EH (cell line): ENCODE results near the gene CDON.
A peak's percentile ranks its signal among the peaks of the same experiment; 100 is the strongest.
"Not testable (repeated sequence)": the region's sequence is repeated elsewhere in the genome, so short reads cannot be mapped to it uniquely, and the experiment has no call there.

Source experiments
- DNase-seq: peaks from one replicate; pipeline ENCODE4 v3.0.0-alpha.2; 2015; ENCODE audit warnings: low read depth

CDON gene

DNA sequence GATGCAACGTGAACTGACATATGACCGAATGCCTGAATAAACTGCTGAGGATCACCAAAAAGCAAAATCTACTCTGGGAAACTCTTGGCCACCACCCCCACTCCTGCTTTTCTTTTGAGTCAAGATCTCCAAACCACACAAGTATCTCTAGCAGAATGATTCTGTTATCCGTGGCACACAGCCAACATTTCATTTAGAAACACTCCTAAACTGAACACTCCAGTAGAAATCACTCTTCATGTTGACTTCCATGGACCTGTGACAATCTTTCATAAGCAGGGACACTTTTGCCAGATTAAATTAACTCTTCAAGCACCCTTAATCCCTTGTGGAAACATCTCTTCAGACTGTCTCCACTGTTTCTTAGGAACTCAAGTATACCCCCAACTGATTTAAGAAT is 72.4 kb downstream of the CDON start:
- peak; percentile 45 for DNase-seq

DNA sequence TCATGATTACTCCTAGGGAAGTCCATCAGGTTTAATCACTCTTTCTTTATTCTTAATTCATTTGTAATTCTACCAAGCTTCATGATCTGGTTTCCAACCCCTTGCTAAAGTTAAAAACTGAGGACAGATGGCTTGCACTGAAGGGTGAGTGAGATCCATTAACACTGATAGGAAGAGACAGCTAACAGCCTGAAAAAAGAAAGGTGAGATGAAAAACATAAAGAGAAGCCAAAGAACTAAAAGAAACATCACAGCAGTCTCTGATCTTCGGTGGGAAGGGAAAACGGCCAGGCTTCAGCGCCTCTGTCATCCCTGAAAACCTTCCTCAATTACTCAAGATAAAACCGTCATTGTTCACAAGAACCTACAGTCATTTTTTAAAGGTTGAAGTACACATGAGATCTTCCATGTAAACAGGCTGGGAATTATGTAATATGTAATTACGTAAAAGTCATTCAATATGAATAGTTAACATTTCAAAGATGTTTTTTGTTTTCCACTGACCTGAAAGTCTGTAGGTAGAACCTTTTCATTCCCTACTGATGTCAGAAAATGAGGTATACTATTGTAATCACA is 75.5 kb downstream of the CDON start:
- DNase-seq: no peak

DNA sequence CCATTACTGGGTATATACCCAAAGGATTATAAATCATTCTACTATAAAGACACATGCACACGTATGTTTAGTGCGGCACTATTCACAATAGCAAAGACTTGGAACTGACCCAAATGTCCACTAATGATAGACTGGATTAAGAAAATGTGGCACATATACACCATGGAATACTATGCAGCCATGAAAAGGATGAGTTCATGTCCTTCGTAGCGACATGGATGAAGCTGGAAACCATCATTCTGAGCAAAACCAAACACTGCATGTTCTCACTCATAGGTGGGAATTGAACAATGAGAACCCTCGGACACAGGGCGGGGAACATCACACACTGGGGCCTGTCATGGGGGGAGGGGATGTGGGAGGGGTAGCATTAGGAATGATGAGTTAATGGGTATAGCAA is 76.7 kb downstream of the CDON start:
- not testable (repeated sequence) for DNase-seq

DNA sequence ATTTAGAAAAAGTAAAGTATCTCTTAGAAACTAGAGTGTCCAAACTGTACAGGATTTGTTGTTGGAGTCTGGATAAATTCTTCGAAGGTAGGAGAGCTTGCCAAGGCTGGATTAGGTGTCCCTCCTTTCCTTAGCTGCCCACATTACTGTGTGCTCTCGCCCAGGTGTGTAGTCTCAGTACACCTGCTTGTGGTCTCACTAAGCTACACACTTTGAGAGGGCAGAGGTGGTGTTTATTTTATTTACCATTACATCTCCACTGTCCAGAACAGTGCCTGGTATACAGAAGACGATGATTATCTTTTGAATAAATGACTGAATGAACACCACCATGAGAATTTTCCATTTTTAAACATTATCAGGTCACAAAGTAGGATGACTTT is 80.3 kb downstream of the CDON start:
- DNase-seq: no peak

DNA sequence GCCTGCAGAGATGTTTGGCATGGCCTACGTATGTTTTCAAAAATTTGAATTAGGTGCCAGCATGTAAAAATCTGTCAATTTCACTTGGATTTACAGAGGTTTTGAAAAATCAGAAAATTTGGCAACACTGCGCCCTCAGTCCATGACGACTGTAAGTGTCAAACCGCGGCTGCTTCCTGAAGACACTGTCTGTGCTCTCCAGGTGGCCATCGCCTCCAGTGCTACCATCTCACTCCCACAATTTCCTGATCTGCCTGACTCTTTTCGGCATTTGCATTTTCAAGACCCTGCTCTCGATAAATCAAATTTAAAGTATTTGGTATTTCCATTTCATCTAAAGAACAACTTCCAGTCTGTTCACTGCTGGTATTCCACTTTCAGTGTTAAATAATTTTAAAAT is 82.2 kb downstream of the CDON start:
- DNase-seq: no peak

DNA sequence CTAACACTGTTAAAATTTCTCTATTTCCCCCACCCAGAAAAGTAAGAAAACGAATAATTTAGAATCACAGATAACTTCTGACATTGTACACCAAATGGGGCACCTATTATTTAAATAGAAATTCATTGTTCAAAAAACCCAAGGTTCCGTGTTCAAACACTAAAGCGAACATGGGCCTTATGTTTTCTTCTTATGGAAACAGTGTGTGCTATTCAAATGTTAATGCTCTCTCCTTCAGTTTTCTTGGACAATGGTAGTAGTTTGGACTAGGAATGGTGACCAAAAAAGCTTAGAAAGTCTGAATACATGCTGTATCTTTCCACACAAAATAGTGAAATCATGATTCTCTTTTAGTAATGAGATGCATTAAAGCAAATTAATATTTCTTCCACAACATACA is 83.2 kb downstream of the CDON start:
- no peak for DNase-seq

DNA sequence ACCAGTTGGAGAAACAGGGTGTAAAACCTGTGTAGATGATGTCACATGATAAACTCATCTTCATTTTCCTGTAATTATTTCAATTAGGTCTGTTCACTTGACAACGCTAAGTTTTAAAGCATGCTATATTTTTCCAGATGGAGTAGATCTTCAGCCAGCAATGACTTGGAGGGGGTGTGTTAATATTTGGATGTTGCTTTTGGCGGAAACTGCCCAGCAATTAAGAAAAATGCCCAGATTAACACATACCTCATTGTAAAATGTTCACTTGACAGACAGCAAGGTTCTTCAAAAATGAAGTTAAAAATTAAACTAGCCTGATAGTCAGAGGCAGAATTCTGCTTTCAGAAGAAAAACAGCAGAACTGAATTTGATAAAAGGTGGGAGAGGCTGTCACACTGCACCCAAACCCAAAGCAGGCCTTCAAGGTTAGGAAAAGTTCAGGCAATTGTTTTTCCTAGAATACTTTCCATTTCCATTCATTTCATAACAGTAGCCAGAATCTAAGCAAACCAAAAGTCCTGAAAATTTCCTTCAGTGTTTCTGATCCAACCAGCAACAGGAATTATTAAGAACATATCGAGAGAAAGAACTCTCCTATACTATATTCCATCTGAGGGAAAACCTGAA is 83.8 kb downstream of the CDON start:
- no peak for DNase-seq

DNA sequence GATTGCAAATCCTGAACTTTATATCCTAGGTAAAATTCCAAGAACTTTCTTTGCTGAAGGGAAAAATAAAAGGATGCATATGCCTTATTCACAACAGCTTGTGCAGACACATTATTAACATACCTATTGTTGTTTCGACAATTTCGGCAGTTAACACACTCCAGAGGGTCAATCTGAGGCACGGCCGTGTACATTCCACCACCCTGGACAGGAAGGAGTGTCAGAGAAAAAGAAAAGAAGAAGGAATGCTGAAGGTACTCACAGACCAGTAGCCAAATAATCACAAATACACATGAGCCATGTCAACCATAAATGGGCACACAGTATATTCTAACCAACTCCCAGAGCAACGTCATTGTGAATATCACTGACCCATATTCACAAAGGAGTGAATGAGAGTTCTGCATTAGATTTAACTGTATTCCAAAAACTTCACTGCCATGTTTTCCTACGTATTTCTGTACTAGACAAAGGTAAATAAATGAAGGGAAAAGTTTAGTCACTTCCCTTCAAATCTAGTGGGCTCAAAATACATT is 84.4 kb downstream of the CDON start:
- DNase-seq: no peak

DNA sequence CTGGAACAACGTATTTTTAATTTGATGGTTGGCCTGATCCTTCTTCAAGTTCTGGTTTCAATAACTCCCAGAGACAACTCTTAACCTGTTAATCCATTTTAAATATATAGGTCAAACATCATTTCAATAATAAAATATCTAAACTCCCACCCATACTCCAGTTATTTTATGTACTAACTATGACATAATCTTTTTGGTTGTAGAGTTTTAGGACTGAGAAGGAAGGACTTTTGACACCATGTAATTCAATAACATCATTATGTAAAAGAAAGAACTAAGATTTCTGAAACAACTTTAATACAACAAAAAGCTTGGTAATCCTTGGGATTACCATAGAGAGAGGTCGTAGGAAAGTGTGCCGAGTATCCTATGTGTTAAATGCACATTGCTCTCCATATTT is 85.3 kb downstream of the CDON start:
- DNase-seq: no peak

DNA sequence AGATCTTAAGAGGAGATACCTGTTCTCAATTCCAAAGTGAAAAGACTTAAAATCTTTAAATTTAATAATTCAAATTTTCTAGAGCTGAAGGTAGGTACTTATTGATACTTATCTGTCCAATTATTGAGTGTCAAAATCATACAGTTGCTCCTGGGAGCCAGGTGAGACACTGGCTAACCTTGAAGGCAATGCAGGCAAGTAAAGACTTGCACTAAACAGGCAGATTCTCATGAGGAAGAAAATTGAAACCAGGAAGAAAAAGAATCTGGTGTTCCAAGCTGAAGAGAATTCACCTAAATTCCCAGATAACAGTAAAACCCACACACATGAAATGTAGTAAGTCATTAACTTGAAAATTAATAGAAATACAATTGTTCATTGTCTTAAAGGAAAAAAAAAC is 86.5 kb downstream of the CDON start:
- DNase-seq: no peak

DNA sequence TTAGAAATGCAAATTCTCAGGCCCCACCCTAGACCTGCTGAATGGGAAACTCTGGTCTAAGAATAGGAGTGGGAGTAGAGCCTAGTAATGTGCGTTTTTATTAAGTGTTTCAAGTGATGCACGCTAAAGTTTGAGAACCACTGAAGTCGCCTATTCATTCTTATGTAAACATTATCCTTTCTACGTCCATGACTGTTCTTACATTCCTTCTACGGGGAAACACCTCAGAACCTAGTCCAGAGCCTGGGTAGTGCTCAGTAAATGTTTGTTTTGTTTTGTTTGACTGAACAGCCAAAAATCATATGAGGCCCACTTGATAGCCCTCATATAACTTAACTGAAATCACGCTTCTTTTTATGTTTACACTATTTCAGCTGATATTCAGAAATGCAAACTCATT is 87.0 kb downstream of the CDON start:
- no peak for DNase-seq

DNA sequence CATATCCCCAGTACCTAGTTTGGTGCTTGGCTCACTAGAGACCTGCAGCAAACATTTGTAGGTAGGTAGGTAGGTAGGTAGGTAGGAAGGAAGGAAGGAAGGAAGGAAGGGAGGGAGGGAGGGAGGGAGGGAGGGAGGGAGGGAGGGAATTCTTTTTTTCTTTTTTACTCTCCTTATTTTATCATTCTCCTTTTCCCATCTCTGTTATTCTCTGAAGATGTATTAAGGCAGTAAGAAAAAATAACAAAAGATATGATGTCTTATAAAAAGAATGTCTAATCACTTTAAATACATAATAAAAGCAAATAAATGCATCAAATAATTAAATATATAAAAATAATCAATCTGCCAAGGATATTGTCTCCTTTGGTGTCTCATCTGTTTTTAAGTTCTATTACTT is 88.4 kb downstream of the CDON start:
- no peak for DNase-seq

DNA sequence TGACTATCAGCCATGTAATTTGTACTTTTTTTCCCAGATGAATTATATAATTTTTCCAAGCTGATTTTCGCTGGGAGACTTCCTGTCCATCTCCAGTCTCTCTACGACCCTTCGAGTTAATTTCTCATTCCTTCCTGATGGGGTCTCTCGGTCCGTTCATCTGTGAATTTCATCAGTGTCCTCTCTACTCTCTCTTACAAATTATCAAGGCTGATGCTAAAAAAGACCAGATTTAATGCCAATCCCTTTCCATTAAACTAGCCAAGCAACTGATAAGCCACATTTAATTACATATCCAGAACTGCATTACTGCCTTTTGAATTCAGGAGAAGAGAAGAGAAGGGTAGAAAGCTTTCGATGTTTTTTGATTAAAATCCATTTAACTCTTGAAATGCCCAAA is 91.0 kb downstream of the CDON start:
- DNase-seq: no peak

DNA sequence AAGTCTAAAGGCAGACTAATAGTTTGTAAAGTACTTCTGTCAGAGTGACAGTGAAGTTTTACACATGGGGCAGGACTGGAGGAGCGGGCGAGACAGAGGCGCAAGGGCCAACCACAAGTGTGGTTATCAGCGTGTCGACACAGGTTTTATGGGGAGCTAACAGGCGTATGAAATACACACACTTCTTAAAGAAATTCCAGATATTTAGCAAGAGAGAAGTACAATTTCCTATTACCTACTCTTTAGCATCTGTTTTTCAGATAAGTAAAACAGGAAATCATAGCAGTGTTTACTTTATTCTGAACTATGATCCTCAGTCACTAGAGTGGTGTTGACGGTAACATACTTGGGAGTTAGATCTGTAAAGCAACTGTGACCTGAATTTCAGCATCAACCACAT is 94.3 kb downstream of the CDON start:
- no peak for DNase-seq

DNA sequence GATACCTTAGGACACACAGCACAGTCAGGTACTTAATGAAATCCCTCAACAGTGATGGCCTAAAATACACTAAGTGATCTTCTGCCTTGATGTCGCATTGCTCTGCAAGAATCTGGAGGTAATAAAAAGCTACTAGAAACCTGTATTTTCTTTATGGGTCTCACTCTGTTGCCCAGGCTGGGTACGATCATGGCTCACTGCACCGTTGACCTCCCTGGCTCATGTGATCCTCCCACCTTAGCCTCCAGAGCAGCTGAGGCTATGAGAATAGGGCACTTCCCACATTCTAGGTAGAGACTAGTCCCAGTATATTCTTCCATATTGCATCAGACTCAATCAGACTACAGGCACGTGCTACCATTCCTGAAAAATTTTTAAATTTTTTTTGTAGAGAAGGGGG is 95.2 kb downstream of the CDON start:
- DNase-seq: no peak

DNA sequence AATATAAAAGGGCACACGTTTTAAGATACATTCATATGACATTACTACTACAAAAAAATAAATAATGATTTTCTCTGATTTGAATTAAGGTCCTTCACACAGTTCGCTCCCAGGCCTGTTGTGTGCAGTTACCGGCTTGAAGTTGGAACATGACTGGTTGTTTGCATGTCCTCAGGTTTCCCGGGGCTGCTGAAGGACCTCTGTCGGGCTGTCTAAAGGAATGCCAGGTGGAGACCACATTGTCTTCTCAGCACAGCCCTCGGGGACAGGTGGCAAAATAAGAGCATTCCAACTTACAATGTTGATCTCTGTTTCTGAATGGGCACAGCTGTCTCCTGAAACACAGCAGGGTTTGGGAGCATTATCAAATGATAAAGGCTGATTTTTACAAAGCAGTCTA is 101.9 kb downstream of the CDON start:
- no peak for DNase-seq

DNA sequence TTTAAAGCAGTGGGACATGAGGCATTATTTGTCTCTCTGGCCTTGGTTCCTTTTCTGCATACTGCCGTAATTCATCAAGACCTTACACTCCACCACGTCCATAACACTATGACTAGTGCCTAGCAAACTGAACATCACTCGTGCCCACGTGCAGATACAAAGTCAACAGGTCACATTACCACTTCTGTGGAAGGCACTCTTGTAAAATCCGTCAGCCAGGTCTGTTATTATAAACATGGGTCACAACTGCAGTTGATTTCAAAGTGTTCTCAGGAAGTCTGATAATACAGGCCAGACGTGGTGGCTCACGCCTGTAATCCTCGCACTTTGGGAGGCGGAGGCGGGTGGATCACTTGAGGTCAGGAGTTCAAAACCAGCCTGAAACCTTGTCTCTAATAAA is 102.7 kb downstream of the CDON start:
- DNase-seq: no peak

DNA sequence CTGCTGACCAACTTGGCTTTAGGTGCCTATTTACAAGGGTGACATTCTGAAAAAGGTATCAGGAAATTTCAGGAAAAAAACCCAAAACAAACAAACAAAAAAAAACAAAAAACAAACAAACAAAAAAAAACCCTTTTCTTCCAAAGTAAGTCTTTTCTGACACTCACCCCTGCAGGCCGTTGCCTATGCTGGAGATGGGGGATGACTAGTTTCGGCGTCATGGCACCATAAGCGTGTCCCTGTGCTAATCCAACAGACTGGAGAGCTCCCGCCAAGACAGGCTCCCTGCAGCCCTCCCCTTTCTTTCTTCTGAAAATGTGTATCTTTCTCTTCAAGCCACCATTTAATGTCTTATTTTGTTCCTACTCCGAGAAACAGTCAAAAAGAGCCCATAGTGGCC is 103.2 kb downstream of the CDON start:
- DNase-seq: no peak

DNA sequence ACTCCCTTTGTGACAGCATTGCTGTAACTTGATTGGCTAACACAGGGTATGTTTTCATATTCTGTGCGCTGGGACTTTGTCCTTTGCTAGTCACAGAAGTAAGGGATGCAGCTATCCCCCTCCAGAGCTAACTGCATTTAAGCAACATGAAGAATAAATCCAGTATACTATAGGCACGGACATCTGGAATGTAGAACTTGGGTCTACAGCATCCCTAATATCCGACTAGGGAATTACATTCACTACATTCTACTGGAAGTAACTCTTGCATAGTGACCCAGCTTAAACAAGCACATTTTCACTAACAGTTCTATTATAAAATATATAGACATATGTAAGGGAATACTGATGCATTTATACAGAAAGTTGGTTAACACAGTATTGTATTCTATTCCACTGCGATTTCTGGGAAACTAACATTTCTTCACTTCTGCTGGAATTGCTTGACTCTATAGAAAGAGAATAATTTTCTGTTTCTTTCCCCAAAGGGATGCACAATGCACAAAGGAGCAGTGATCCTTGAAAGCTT is 103.7 kb downstream of the CDON start:
- no peak for DNase-seq

DNA sequence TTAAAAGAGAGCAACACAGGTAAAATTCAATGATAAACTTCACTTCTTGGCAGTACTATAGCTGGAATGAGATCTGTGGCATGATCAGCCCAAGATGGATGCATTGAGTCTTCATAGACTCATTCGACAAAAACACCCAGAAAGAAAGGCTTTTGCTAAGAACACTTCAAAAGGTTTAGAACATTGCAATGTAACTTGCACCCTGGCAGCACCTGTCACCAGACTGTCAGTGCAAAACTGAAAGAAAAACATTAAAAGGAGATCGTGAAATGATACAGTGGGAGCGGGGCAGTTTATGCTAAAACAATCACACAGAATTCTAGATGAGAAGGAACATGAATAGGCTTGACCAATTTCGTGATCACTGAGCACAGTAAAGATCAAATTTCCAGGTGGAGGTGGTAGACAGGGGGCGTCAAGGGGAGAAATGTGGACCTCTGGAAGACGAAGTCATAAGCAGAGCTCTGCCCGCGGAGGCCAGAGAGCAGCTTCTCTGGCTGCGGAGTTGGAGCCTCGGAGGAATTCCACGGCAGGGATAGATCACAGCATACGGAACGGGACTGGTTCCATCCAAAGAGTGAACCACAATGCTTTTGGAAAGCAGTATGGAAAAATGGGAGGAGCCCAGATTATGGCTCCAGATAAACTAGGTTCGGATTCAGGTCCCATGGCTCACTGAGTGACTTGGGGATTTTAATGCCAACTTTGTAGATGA is 104.9 kb downstream of the CDON start:
- no peak for DNase-seq

DNA sequence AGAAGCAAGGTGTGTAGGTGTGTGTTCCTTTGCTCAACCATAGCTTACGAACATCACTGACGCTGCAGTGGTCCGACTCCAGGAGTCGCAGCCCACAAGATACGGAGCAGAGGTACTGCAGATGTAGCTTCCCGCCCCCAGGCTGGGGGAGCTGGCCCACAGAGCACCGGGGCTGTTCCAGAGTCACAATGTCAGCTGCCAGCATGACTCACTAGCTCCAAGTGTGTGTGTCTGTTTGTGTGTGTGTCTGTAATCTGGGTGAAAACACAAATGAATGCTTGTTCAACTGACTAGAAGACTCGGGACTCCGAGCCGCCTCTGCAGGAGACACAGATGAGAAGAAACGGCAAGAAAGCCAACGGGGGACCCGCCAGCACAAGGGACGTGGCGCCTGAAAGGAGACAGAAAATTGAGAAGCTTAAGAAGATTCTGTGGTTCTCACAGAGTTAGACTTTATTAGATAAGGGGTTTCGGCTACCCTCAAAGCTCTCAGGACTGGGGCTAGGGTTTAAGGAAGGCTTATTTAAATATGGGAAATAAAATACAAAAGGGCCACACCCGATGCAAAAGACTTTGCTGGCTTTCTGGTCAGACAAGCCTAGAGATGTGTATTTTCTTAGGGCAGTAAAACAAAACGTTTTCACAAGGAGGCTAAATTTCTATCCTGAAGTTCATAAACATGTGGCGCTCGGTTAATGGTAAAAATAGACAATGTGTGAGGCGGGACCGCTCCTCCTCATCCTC is 106.1 kb downstream of the CDON start:
- no peak for DNase-seq

DNA sequence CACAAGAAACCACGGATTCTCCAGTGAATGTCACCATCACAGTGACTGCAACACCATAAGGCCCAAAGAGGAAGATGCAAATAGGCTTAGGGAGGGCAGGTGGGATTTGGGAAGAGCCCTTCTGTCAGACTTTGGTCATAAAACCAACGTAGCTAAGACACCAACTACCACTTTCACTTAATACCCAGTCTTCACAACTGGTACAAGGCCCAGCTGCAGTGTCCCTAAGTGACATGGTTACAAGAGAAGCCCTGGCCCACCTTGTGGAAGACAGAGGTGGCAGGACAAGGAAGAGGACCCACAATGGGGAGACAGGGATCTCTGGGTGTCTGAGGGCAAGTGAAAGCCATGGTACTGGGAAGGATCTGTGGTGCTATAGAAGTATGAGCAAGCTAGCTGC is 106.8 kb downstream of the CDON start:
- DNase-seq: no peak
